OCI-LY3 (cell line): ENCODE data around the gene EMX2.

Experiments
- H2AFZ ChIP-seq: fragments of 200-600, 300-600 bp; shearing (Covaris generic); 2 replicates; pipeline ENCODE4 v1.6.0; 2014; ENCODE audit warnings: antibody characterized with exemption, low read depth, low read length
- H3K27ac ChIP-seq: fragments of 200-600, 300-600 bp; sonication (generic); 2 replicates; pipeline ENCODE4 v1.5.1; 2014; ENCODE audit warnings: mild to moderate bottlenecking, low read length, moderate library complexity, mixed read lengths
- H3K27me3 ChIP-seq: fragments of 200-600, 300-600 bp; sonication (generic); 2 replicates; pipeline ENCODE4 v1.6.1; 2014; ENCODE audit warnings: low read depth, low read length, mixed read lengths
- H3K36me3 ChIP-seq: fragments of 200-600, 300-600 bp; sonication (generic); replicated peaks from 2 replicates; pipeline ENCODE3; 2014; ENCODE audit warnings: low read depth, low read length, mixed read lengths
- H3K4me1 ChIP-seq: fragments of 300-600, 200-600 bp; sonication (generic); 2 replicates; pipeline ENCODE4 v1.6.1; 2014; ENCODE audit warnings: low read length, mixed read lengths
- H3K4me2 ChIP-seq: fragments of 200-600, 300-600 bp; sonication (generic); 2 replicates; pipeline ENCODE4 v1.6.1; 2014; ENCODE audit warnings: low read length, mixed read lengths
- H3K4me3 ChIP-seq: fragments of 300-600, 200-600 bp; sonication (generic); 2 replicates; pipeline ENCODE4 v1.5.1; 2014; ENCODE audit warnings: antibody characterized with exemption, mild to moderate bottlenecking, low read length, moderate library complexity
- H3K79me2 ChIP-seq: fragments of 300-600, 200-600 bp; shearing (Covaris generic); 2 replicates; pipeline ENCODE4 v1.6.1; 2014; ENCODE audit warnings: mild to moderate bottlenecking, low read length, mixed read lengths
- H3K9ac ChIP-seq: fragments of 300-600, 200-600 bp; shearing (Covaris generic); 2 replicates; pipeline ENCODE4 v1.6.0; 2014; ENCODE audit warnings: mild to moderate bottlenecking, low read length, moderate library complexity
- H3K9me3 ChIP-seq: fragments of 200-600, 300-600 bp; shearing (Covaris generic); 2 replicates; pipeline ENCODE4 v1.6.1; 2014; ENCODE audit warnings: low read length, mixed read lengths; ENCODE audit not compliant: insufficient read depth
- H4K20me1 ChIP-seq: fragments of 200-600, 300-600 bp; sonication (generic); 2 replicates; pipeline ENCODE4 v1.6.1; 2016; ENCODE audit warnings: low read length, mixed read lengths; ENCODE audit not compliant: insufficient read depth
- CTCF ChIP-seq: fragments of 200-600, 300-600 bp; sonication (generic); IDR thresholded peaks from 2 replicates; pipeline ENCODE4 v1.5.1; 2014; ENCODE audit warnings: antibody characterized with exemption, low read length, low read depth
- EZH2phosphoT487 ChIP-seq: fragments of 200-600 bp; shearing (Covaris generic); IDR thresholded peaks from 2 replicates; pipeline ENCODE4 v1.6.1; 2018; ENCODE audit warnings: antibody characterized with exemption, mixed run types, low read depth

EMX2 gene

GRCh38 chr10:117518246-117518645 lies 24.3 kb upstream of the EMX2 start:
- Histone ChIP-seq H3K27me3 (no peaks in the 10 kb centered on the region), H3K36me3 (no peaks in the 10 kb centered on the region), H3K9ac (no peak overlapping the region), H3K4me3 (no peak overlapping the region), H3K79me2 (no peaks in the 10 kb centered on the region), H3K27ac (no peak overlapping the region), H3K4me2 (no peak overlapping the region), H2AFZ (no peak overlapping the region), H3K4me1 (no peaks in the 10 kb centered on the region), H3K9me3 (no peaks in the 10 kb centered on the region), H4K20me1 (no peaks in the 10 kb centered on the region)
- TF ChIP-seq EZH2phosphoT487 (no peak), CTCF (no peak)

DNA sequence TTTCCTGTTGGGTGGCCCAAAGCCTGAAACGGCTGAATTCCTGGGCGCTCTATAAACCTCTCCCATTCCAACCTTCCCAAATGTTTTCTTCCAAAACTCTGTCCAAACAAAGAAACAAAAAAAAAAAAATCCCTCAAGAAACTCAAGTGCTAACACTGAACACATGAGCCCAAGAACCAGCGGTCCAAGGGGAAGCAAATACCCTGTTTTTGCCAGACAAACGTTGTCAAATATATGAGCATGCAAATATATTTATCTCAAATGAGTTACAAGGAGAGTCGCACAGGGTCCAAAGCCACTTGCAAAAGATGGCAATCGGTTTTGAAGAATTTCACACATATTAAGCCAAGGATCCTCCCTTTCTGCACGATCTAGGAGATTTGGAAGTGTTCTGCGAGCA lies 23.3 kb upstream of the EMX2 start:
- Histone ChIP-seq H3K4me3 (no peak overlapping the region), H3K4me1 (no peaks in the 10 kb centered on the region), H3K9me3 (no peaks in the 10 kb centered on the region), H3K4me2 (no peak overlapping the region), H4K20me1 (no peaks in the 10 kb centered on the region), H3K9ac (no peak overlapping the region), H3K79me2 (no peaks in the 10 kb centered on the region), H3K36me3 (no peaks in the 10 kb centered on the region), H3K27me3 (no peaks in the 10 kb centered on the region), H3K27ac (no peak overlapping the region), H2AFZ (no peak overlapping the region)
- TF ChIP-seq CTCF (no peak), EZH2phosphoT487 (no peak)

GRCh38 chr10:117519879-117520278 lies 22.7 kb upstream of the EMX2 start:
- no peaks in the 10 kb centered on the region for H3K79me2 ChIP-seq
- H3K36me3 ChIP-seq, result no peaks in the 10 kb centered on the region
- no peak overlapping the region for H3K4me3 ChIP-seq
- H3K27ac ChIP-seq, result no peak overlapping the region
- no peaks in the 10 kb centered on the region for H3K4me1 ChIP-seq
- H3K27me3 ChIP-seq, result no peaks in the 10 kb centered on the region
- no peaks in the 10 kb centered on the region for H4K20me1 ChIP-seq
- no peak overlapping the region for H3K4me2 ChIP-seq
- no peaks in the 10 kb centered on the region for H3K9me3 ChIP-seq
- no peak overlapping the region for H2AFZ ChIP-seq
- no peak for TF ChIP-seq CTCF
- no peak for TF ChIP-seq EZH2phosphoT487
- no peak overlapping the region for H3K9ac ChIP-seq

GRCh38 chr10:117530791-117531190 lies 11.8 kb upstream of the EMX2 start:
- H3K27me3 ChIP-seq, result no peaks in the 10 kb centered on the region

More at GRCh38 chr10:117530791-117531190, 11.8 kb upstream of the EMX2 start:
- H3K4me3 ChIP-seq, result no peak overlapping the region
- H3K4me2 ChIP-seq, result no peak overlapping the region
- no peak overlapping the region for H3K27ac ChIP-seq
- H3K9ac ChIP-seq, result no peak overlapping the region
- H3K9me3 ChIP-seq, result no peaks in the 10 kb centered on the region
- no peaks in the 10 kb centered on the region for H3K36me3 ChIP-seq
- H3K4me1 ChIP-seq, result no peaks in the 10 kb centered on the region
- no peaks in the 10 kb centered on the region for H4K20me1 ChIP-seq
- no peaks in the 10 kb centered on the region for H3K79me2 ChIP-seq
- TF ChIP-seq CTCF (no peak), EZH2phosphoT487 (no peak)
- no peak overlapping the region for H2AFZ ChIP-seq
